Stimulated activated CD4-positive, alpha-beta T cell treated with anti-CD3 and anti-CD28 coated beads, Interleukin-12 subunit alpha, Interleukin-12 subunit beta, amount 100 ng/mL, for 48 hours (primary cell): ENCODE data around the gene BAZ1B.
"Not testable (repeated sequence)": the region's sequence is repeated elsewhere in the genome, so short reads cannot be mapped to it uniquely, and the experiment has no call there.

ENCODE experiments used
- DNase-seq, 3 donors: peaks; one replicate each; pipeline ENCODE4 v3.0.0-alpha.2; 2020; ENCODE audit warnings: low read depth in 2 of 3, low spot score in 1 of 3

The BAZ1B gene

GRCh38 chr7:73539709-73540108 is 17.6 kb upstream of the BAZ1B start:
- DNase-seq: no peak

- DNase-seq: not testable (repeated sequence)
These were observed 16.4 kb upstream of the BAZ1B start for GRCh38 chr7:73538510-73538909.

- DNase-seq: no peak
These were observed 15.0 kb upstream of the BAZ1B start for GRCh38 chr7:73537051-73537450.

DNA sequence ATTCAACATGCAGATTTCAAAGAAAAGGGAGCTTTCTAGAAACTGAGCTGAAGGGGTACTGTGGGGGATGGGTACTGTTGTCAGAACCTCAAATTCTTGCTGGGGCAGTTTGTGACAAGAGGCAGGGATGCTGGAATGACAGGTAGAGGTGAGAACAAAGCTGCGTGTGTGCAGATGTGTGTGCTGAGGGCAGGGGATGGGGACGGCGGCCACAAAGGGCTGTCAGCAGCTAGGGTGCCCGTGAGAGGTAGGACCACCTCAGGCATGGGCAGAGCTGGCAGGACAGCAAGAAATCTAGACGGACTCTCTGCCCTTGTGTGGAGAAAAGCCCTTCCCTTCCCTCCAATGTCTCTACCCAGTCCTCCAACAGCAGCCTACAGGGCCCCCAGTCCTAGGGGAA is 14.4 kb upstream of the BAZ1B start:
- DNase-seq: no peak

- DNase-seq: not testable (repeated sequence)
These were observed 13.8 kb upstream of the BAZ1B start for GRCh38 chr7:73535918-73536317.

- DNase-seq: no peak
These were observed 11.6 kb upstream of the BAZ1B start for GRCh38 chr7:73533742-73534141.

DNA sequence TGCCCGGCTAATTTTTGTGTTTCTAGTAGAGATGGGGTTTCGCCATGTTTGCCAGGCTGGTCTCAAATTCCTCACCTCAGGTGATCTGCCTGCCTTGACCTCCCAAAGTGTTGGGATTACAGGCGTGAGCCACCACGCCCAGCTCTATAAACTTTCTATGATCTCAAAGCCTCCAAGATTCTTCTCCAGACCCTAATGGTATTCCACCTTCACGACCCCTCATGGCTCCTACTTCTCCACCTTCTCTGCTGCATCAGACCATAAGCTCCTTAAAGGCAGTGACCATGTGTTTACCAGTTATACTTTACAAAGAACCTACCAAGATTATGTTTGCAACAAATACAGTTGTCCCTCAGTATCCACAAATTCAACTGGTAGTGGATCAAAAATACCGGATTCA is 10.1 kb upstream of the BAZ1B start:
- no peak for DNase-seq

DNA sequence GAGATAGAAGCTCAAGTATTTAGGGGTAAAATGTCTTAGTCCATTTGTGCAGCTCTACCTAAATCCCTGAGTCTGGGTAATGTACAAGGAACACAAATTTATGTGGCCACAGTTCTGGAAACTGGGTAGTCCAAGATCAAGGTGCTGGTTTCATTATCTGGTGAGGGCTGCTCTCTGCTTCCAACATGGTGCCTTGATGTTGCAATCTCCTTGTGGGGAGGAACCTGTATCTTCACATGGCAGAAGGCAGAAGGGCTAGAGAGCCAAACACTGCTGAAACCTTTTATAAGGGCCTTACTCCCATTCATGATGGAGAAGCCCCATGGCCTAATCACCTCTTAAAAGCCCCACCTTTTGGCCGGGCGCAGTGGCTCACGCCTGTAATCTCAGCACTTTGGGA is 8.7 kb upstream of the BAZ1B start:
- DNase-seq: no peak

GRCh38 chr7:73526896-73527821 is 5.1 kb upstream of the BAZ1B start:
- no peak for DNase-seq

- DNase-seq: not testable (repeated sequence)
These were observed 4.0 kb upstream of the BAZ1B start for GRCh38 chr7:73526158-73526494.

GRCh38 chr7:73521636-73522104 is 423 bp downstream of the BAZ1B start:
- no peak for DNase-seq

- DNase-seq: no peak
These were observed 1.1 kb downstream of the BAZ1B start for GRCh38 chr7:73520673-73521635.

DNA sequence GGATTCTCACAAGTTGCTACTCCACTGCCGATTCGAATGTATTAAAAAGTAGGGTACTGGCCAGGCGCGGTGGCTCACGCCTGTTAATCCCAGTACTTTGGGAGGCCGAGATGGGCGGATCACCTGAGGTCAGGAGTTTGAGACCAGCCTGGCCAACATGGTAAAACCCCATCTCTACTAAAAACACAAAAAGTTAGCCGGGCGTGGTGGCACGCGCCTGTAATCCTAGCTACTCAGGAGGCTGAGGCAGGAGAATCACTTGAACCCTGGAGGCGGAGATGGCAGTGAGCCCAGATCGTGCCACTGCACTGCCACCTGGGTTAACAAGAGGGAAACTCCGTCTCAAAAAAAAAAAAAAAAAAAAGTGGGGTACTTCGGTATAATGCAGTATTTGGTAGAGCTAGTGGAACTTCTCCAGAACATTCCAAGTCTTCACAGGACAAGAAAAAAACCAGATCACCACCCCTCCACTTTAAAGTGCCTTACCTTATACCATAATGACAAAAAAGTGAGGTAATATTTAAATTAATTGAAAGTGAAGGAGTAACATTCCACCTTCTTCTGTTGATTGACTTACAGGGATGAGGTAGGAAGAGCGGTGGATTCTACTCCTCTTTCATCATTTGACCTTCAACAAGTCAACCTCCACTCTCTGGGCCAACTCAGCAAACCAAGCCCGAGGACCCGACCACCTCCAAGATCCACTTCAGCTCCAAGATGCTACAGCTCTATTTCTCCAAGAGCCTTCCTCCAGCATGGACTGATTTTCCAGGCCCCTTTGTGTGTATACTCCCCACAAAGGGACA is 2.0 kb downstream of the BAZ1B start:
- DNase-seq: no peak

DNA sequence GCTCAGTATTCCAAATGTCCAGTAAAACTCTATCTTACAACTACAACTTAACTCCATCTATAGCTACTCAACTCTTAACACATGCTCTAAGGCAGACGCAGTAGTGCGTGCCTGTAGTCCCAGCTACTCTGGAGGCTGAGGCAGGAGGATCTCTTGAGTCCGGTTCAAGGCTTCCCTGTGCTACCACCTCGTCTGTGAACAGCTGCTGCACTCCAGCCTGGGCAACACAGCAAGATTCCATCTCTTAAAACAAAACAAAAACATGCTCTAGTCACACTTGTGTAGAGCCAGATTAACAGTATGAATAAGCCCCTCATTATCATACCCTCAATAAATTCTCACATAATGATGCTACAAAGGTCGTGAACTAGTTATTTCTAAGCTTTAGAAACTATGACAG is 3.6 kb downstream of the BAZ1B start:
- no peak for DNase-seq

- no peak for DNase-seq
These were observed 4.7 kb downstream of the BAZ1B start for GRCh38 chr7:73517241-73517995.

DNA sequence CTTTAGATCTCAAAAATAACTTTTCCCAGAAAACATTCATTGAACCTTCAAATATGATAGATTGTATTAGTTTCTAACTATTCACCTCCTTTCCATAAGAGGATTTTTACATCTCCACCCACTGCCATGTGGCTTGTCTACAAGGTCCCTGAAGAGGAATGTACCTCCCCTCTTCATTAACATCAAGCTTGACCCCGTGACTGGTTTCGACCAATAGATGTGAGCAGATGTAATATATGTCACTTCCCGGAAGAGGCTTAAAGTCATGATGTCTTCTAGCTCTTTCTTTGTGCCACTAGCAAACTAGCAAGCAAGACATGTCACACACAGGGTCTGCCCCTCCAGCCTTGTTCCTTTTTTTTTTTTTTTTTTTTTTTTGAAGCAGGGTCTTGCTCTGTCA is 6.9 kb downstream of the BAZ1B start:
- DNase-seq: no peak

- no peak for DNase-seq
These were observed 9.9 kb downstream of the BAZ1B start for GRCh38 chr7:73512018-73512780.

DNA sequence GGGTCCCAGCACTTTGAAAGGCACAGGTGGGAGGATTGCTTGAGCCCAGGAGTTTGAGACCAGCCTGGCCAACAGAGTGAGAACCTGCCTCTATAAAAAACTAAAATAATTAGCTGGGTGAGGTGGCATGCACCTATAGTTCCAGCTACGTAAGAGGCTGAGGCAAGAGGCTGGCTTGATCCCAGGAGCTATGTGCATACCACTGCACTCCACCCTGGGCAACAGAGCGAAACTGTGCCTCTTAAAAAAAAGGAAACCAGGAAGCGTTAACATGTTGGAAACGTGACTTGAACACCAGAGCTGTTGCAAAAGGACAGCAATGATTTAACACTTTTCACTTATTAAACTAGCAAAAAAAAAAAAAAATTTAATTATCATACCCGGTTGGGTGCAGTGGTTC is 12.6 kb downstream of the BAZ1B start:
- DNase-seq: no peak

GRCh38 chr7:73507556-73507955 is 14.5 kb downstream of the BAZ1B start:
- DNase-seq: no peak

- DNase-seq: no peak
These were observed 17.2 kb downstream of the BAZ1B start for GRCh38 chr7:73504920-73505319.
